ENCODE results near the gene DLGAP1.

The DLGAP1 gene

GRCh38 chr18:3500016-3500415 lies 955.1 kb downstream of the DLGAP1 start:
- H3K4me3 ChIP-seq (ENCODE audit: insufficient read depth, low read depth, low read length), result no peak overlapping the region
- no peak overlapping the region for H3K27ac ChIP-seq (ENCODE audit: insufficient read depth, low read depth, low read length, poor library complexity, severe bottlenecking)
- H3K36me3 ChIP-seq (ENCODE audit: control insufficient read depth, insufficient read depth, low read length), result no peaks in the 10 kb centered on the region
- H3K9me3 ChIP-seq (ENCODE audit: control insufficient read depth, low read length), result no peaks in the 10 kb centered on the region
- peaks cover 32% of the 10 kb centered on the region for H3K27me3 ChIP-seq (ENCODE audit: control insufficient read depth, insufficient read depth, low read length, poor library complexity, severe bottlenecking)
- WGBS, 2 experiments, result 68 to 86% methylated on average over 4 to 5 of the region's 5 CpGs
- peaks cover 11% of the 10 kb centered on the region for H3K4me1 ChIP-seq (ENCODE audit: control insufficient read depth, insufficient read depth, low read length)

- Histone ChIP-seq H3K9me3 (ENCODE audit: control insufficient read depth, low read length) (no peaks in the 10 kb centered on the region), H3K4me1 (ENCODE audit: control insufficient read depth, insufficient read depth, low read length) (peaks cover 11% of the 10 kb centered on the region), H3K27ac (ENCODE audit: insufficient read depth, low read depth, low read length, poor library complexity, severe bottlenecking) (no peak overlapping the region), H3K27me3 (ENCODE audit: control insufficient read depth, insufficient read depth, low read length, poor library complexity, severe bottlenecking) (peaks cover 32% of the 10 kb centered on the region), H3K36me3 (ENCODE audit: control insufficient read depth, insufficient read depth, low read length) (no peaks in the 10 kb centered on the region), H3K4me3 (ENCODE audit: insufficient read depth, low read depth, low read length) (peak overlapping the region; percentile 34)
- 18 to 22% methylated on average over 7 to 10 of the region's 10 CpGs for WGBS, 2 experiments
Observed at GRCh38 chr18:3499501-3499900, 955.6 kb downstream of the DLGAP1 start.

- WGBS, 2 experiments, result 10 to 11% methylated on average over 58 of the region's 58 CpGs
Observed at GRCh38 chr18:3498698-3499471, 956.2 kb downstream of the DLGAP1 start.

GRCh38 chr18:3495691-3496430 lies 959.2 kb downstream of the DLGAP1 start:
- peaks cover 11% of the 10 kb centered on the region for H3K4me1 ChIP-seq (ENCODE audit: control insufficient read depth, insufficient read depth, low read length)
- no peaks in the 10 kb centered on the region for H3K9me3 ChIP-seq (ENCODE audit: control insufficient read depth, low read length)
- no peaks in the 10 kb centered on the region for H3K36me3 ChIP-seq (ENCODE audit: control insufficient read depth, insufficient read depth, low read length)
- WGBS, 2 experiments, result 97 to 98% methylated on average over 7 of the region's 7 CpGs
- H3K27me3 ChIP-seq (ENCODE audit: control insufficient read depth, insufficient read depth, low read length, poor library complexity, severe bottlenecking), result peaks cover 32% of the 10 kb centered on the region
- no peak overlapping the region for H3K27ac ChIP-seq (ENCODE audit: insufficient read depth, low read depth, low read length, poor library complexity, severe bottlenecking)
- no peak overlapping the region for H3K4me3 ChIP-seq (ENCODE audit: insufficient read depth, low read depth, low read length)

More at GRCh38 chr18:3498698-3499471, 956.2 kb downstream of the DLGAP1 start:
- no peak overlapping the region for H3K27ac ChIP-seq (ENCODE audit: insufficient read depth, low read depth, low read length, poor library complexity, severe bottlenecking)
- H3K27me3 ChIP-seq (ENCODE audit: control insufficient read depth, insufficient read depth, low read length, poor library complexity, severe bottlenecking), result peaks cover 32% of the 10 kb centered on the region
- peaks cover 11% of the 10 kb centered on the region for H3K4me1 ChIP-seq (ENCODE audit: control insufficient read depth, insufficient read depth, low read length)
- peak overlapping the region; percentile 34 for H3K4me3 ChIP-seq (ENCODE audit: insufficient read depth, low read depth, low read length)
- H3K9me3 ChIP-seq (ENCODE audit: control insufficient read depth, low read length), result no peaks in the 10 kb centered on the region
- no peaks in the 10 kb centered on the region for H3K36me3 ChIP-seq (ENCODE audit: control insufficient read depth, insufficient read depth, low read length)

- H3K27me3 ChIP-seq (ENCODE audit: control insufficient read depth, insufficient read depth, low read length, poor library complexity, severe bottlenecking), result peaks cover 26% of the 10 kb centered on the region
- no peak overlapping the region for H3K4me3 ChIP-seq (ENCODE audit: insufficient read depth, low read depth, low read length)
- peaks cover 3% of the 10 kb centered on the region for H3K4me1 ChIP-seq (ENCODE audit: control insufficient read depth, insufficient read depth, low read length)
- H3K9me3 ChIP-seq (ENCODE audit: control insufficient read depth, low read length), result no peaks in the 10 kb centered on the region
- WGBS, 2 experiments, result 93 to 94% methylated on average over 5 of the region's 5 CpGs
- no peak overlapping the region for H3K27ac ChIP-seq (ENCODE audit: insufficient read depth, low read depth, low read length, poor library complexity, severe bottlenecking)
- no peaks in the 10 kb centered on the region for H3K36me3 ChIP-seq (ENCODE audit: control insufficient read depth, insufficient read depth, low read length)
Observed at GRCh38 chr18:3494569-3494968, 960.5 kb downstream of the DLGAP1 start.

GRCh38 chr18:3494245-3494526 lies 960.9 kb downstream of the DLGAP1 start:
- Histone ChIP-seq H3K4me1 (ENCODE audit: control insufficient read depth, insufficient read depth, low read length) (no peaks in the 10 kb centered on the region), H3K36me3 (ENCODE audit: control insufficient read depth, insufficient read depth, low read length) (no peaks in the 10 kb centered on the region), H3K27me3 (ENCODE audit: control insufficient read depth, insufficient read depth, low read length, poor library complexity, severe bottlenecking) (peaks cover 23% of the 10 kb centered on the region), H3K9me3 (ENCODE audit: control insufficient read depth, low read length) (no peaks in the 10 kb centered on the region), H3K4me3 (ENCODE audit: insufficient read depth, low read depth, low read length) (no peak overlapping the region), H3K27ac (ENCODE audit: insufficient read depth, low read depth, low read length, poor library complexity, severe bottlenecking) (no peak overlapping the region)
- WGBS, 2 experiments, result 80 to 85% methylated on average over 2 to 4 of the region's 4 CpGs

GRCh38 chr18:3493501-3494244 lies 961.4 kb downstream of the DLGAP1 start:
- Histone ChIP-seq H3K36me3 (ENCODE audit: control insufficient read depth, insufficient read depth, low read length) (no peaks in the 10 kb centered on the region), H3K27me3 (ENCODE audit: control insufficient read depth, insufficient read depth, low read length, poor library complexity, severe bottlenecking) (peaks cover 18% of the 10 kb centered on the region), H3K27ac (ENCODE audit: insufficient read depth, low read depth, low read length, poor library complexity, severe bottlenecking) (no peak overlapping the region), H3K9me3 (ENCODE audit: control insufficient read depth, low read length) (no peaks in the 10 kb centered on the region), H3K4me1 (ENCODE audit: control insufficient read depth, insufficient read depth, low read length) (no peaks in the 10 kb centered on the region), H3K4me3 (ENCODE audit: insufficient read depth, low read depth, low read length) (no peak overlapping the region)
- 90 to 93% methylated on average over 9 of the region's 9 CpGs for WGBS, 2 experiments

- no peak overlapping the region for H3K4me3 ChIP-seq (ENCODE audit: insufficient read depth, low read depth, low read length)
- no peaks in the 10 kb centered on the region for H3K9me3 ChIP-seq (ENCODE audit: control insufficient read depth, low read length)
- H3K27ac ChIP-seq (ENCODE audit: insufficient read depth, low read depth, low read length, poor library complexity, severe bottlenecking), result no peak overlapping the region
- no peaks in the 10 kb centered on the region for H3K36me3 ChIP-seq (ENCODE audit: control insufficient read depth, insufficient read depth, low read length)
- H3K4me1 ChIP-seq (ENCODE audit: control insufficient read depth, insufficient read depth, low read length), result no peaks in the 10 kb centered on the region
- H3K27me3 ChIP-seq (ENCODE audit: control insufficient read depth, insufficient read depth, low read length, poor library complexity, severe bottlenecking), result peaks cover 8% of the 10 kb centered on the region
- WGBS, 2 experiments, result 75 to 87% methylated on average over 2 of the region's 2 CpGs
Observed at GRCh38 chr18:3492721-3493120, 962.4 kb downstream of the DLGAP1 start.

- Histone ChIP-seq H3K27ac (ENCODE audit: insufficient read depth, low read depth, low read length, poor library complexity, severe bottlenecking) (no peak overlapping the region), H3K4me1 (ENCODE audit: control insufficient read depth, insufficient read depth, low read length) (no peaks in the 10 kb centered on the region), H3K9me3 (ENCODE audit: control insufficient read depth, low read length) (no peaks in the 10 kb centered on the region), H3K27me3 (ENCODE audit: control insufficient read depth, insufficient read depth, low read length, poor library complexity, severe bottlenecking) (peaks cover 2% of the 10 kb centered on the region), H3K4me3 (ENCODE audit: insufficient read depth, low read depth, low read length) (no peak overlapping the region), H3K36me3 (ENCODE audit: control insufficient read depth, insufficient read depth, low read length) (no peaks in the 10 kb centered on the region)
- WGBS, 2 experiments, result 43 to 56% methylated on average over 1 of the region's 1 CpG
Observed at GRCh38 chr18:3491981-3492555, 963.0 kb downstream of the DLGAP1 start.

GRCh38 chr18:3489462-3489861 lies 965.6 kb downstream of the DLGAP1 start:
- Histone ChIP-seq H3K27me3 (ENCODE audit: control insufficient read depth, insufficient read depth, low read length, poor library complexity, severe bottlenecking) (no peaks in the 10 kb centered on the region), H3K36me3 (ENCODE audit: control insufficient read depth, insufficient read depth, low read length) (no peaks in the 10 kb centered on the region), H3K9me3 (ENCODE audit: control insufficient read depth, low read length) (no peaks in the 10 kb centered on the region), H3K4me1 (ENCODE audit: control insufficient read depth, insufficient read depth, low read length) (no peaks in the 10 kb centered on the region), H3K4me3 (ENCODE audit: insufficient read depth, low read depth, low read length) (no peak overlapping the region), H3K27ac (ENCODE audit: insufficient read depth, low read depth, low read length, poor library complexity, severe bottlenecking) (no peak overlapping the region)
- 97 to 98% methylated on average over 4 of the region's 6 CpGs for WGBS, 2 experiments
